MV-4-11 (cell line): ENCODE results near the gene SLC1A7.

Experiments used
- DNase-seq: peaks from one replicate; lab custom pipeline; 2025; lab: John Stamatoyannopoulos, UW

SLC1A7 gene

GRCh38 chr1:53075761-53076163 is 66.7 kb downstream of the SLC1A7 start:
- DNase-seq: no peak

GRCh38 chr1:53075206-53075605 is 67.2 kb downstream of the SLC1A7 start:
- DNase-seq: no peak

DNA sequence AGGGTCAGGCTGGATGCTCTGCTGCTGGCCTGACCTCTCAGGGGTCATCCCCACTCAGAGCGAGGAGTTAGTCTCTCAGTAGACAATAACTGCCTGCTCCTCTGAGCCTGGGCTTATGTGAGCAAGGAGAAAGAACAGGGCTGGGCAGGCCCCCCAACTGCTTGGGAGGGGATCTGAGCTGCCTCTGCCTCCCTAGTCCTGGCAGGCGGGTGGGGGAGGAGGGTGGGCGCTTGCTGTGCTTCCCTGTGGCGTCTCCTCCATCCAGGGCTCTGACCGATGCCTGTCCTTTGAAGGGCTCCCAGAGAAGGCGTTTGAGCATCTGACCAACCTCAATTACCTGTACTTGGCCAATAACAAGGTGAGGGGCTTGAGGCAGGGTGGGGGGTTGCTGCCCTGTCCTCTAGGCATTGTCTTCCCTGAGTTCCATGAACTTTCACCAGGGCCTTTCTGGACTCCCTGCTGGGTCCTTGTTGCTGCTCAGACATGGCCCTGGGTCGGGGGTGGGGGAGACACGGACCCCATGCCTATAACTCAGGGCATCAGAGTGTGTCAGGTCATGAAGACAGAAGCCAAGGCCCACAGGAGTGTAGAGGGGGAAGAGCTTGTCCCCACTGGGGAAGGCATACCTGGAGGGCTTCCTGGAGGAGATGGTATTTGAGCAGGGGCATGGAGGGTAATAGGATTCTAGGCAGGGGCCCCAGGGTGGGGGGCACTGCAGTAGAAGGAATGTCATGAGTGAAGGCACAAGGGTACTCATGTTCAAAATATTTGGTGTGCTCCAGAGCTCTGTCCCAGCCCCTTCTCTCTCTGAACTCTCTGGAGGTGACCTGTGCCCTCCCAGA is 67.9 kb downstream of the SLC1A7 start:
- DNase-seq: no peak

DNA sequence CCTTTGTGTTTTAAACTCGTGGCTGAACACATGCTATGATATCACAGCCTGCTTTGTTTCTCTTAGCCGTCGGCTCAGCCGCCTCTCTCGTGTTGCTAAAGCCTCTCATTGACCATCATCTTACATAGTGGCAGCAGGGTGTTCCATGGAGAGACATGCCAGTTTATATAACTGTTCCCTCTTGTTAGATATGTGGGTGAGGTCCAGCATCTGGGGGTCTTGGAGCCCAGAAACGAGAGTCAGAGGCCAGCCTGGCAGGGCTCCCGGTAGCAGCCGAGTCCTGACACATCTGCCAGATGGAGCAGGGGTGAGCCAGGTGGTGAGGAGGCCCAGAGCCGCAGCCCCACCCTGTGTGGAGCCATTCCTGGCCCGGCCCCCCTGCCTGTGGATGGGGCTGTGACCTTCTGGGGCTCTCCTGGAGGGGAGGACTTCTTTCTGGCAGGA is 68.5 kb downstream of the SLC1A7 start:
- DNase-seq: no peak

GRCh38 chr1:53073287-53073686 is 69.2 kb downstream of the SLC1A7 start:
- no peak for DNase-seq

DNA sequence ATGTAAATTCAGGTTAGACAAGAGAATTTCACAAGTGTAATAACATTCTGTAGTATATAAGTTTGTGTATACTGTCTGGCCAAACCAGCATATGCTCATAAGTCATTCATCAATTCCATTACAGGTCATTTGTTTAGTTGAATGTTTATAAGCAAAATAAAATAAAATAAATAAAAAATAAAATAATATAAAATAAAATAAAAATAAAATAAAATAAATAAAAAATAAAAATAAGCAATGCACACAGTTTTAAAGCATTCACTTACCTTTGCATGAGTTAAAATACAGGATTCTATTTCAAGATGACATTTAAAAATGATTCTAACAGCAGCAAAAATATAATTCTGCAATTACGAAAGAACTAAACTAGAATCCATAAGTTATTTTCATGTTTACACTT is 70.5 kb downstream of the SLC1A7 start:
- no peak for DNase-seq

DNA sequence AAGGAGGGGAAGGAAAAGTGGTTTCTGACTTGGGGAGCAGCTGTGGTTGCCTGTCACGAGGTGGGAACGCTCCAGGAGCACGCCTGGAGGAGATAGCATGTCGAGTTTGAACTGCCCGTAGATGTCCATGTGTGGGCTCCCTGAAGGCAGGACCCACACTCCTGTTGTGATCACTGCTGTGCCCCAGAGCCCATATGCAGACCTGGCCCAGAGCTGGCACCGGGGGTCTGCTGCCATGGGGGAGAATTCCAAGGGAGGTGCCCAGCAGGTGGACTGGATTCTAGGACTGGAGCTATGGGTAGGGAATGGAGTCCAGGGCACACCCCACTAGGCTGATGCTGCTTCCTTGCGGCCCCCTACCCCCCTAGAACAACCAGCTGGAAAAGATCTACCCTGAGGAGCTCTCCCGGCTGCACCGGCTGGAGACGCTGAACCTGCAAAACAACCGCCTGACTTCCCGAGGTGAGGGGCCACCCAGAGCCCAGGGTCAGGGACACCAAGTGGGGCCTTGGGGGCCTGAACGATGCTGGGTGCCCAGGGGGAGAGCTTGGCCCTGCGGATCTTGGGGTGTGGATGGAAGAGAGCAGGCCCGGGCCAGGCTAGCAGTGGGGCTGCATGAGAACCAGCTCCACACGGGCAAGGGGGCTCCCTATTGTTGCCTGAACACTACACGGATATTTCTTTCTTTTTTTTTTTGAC is 71.1 kb downstream of the SLC1A7 start:
- no peak for DNase-seq

GRCh38 chr1:53070621-53071020 is 71.8 kb downstream of the SLC1A7 start:
- DNase-seq: no peak

DNA sequence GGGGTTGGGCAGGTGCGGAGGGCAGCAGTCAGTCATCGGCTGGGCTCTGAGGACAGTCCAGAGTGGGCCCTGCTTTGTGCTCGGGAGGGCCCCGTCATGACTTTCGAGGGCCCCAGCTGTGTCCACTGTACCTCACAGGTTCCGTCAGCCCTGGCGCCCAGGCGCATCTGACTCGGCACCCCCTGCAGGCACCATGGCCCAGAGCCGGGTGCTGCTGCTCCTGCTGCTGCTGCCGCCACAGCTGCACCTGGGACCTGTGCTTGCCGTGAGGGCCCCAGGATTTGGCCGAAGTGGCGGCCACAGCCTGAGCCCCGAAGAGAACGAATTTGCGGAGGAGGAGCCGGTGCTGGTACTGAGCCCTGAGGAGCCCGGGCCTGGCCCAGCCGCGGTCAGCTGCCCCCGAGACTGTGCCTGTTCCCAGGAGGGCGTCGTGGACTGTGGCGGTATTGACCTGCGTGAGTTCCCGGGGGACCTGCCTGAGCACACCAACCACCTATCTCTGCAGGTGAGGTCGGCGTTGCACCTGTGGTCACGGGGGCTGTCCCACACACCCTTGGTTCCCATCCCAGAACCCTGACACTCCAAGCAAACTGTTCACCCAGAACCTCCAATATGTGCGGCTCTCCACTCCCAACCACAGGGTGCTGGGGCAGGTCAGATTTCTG is 72.6 kb downstream of the SLC1A7 start:
- DNase-seq: no peak

DNA sequence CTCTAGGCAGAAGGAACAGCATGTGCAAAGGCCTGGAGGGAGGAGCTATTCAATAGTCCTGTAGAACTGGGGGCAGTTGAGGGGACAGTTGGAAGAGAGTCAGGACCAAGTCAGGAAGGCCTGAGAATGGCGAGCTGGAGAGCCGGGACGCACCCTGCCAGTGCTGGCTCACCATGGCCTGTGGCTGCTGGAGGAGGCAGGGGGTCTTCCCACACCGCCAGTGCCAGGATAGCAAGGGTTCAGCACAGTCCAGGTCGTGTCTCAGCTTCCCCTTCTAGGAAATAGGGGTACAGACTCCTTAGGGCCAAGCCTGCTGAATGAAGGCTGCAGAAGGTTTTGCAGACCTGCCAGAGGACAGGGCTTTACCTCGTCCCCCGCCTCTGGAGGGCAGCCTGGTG is 73.2 kb downstream of the SLC1A7 start:
- no peak for DNase-seq

DNA sequence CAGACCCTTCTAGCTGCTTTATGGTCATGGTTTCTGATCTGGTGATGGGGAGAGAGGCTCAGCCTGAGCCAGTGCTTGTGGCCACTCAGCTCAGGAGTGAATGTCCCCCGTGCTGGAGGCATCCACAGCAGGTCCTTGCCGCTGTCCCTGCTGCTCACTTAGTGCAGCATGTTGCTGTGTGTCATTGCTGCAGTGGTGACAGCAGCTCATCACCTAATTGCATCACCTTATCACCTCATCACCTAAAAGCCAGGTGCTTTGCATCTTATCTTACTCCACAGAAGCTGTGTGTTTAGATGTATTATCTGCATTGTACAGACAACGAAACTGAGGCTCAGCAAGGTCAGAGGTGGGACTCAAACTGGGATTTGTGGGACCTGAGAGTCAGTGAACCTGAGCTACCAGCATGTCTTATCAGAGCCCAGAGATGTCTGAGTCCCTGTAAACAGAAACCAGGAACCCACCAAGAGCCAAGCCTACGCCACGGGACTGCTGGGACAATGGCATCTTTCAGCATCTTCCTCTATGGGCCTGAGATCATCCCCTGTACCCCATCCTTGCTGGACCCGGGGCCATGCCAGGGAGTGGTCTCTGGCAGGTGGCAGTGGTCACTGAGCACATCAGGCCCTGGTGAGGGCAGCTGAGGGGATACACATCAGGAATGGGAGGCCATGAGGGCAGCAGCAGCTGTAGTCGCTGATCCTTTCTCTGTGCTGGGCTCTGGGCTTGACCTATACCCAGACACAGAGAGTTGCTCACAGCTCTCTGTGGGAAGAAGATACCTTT is 73.9 kb downstream of the SLC1A7 start:
- no peak for DNase-seq

- no peak for DNase-seq
Observed at GRCh38 chr1:53067886-53068285, 74.6 kb downstream of the SLC1A7 start.

DNA sequence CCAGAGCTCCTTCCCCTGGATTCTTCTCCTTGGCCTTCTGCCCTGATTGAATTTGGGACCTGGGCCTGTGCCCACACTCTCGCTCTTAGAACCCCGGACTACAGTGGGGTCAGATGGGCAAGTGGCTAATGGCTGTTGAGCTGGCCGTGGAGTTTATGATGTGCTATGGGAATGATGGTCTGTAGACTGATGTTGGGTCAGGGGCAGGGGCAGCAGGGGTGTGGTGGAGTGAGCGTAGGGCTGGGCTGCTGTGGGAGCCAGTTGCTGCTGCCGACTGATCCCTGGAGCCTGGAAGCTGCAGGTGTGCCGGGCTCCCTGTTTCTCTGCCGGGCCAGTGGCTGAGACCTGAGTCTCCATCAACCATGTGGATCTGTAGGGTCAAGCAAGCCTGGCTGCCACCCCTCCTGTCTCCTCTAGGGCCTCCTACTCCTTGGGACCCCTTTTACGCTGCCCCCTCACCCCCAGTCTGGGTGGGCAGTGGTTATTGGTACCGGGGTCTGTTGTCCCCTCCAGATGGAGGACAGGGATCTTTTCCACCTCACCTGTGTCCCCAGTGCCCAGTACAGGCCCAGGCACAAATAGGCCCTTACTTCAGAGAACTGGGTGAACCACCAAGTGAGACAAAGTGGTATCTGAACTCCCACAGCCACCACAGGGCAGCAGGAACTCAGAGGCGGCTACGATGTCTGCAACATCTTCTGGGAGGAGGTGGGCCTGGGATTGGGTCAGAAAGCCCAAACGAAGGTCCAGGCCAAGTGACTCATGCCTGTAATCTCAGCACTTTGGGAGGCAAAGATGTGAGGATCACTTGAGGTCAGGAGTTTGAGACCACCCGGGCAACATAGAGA is 75.3 kb downstream of the SLC1A7 start:
- no peak for DNase-seq

DNA sequence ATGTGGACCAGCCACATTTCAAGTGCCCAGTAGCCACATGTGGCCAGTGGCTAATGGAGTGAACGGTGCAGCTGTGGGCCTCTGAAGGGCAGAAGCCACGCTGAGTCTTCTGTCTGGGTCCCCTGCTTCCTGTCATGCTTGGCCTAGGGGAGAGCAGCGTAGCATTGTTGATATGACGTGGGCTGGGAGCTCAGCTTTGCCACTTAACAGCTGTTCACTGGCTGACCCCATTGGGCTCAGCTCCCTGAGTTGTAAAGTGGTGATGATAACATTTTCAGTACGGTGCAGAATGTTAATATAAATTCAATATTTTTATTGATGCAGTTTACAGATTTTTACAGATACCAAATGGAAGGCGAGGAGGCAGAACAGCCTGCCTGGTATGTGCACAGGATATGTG is 76.0 kb downstream of the SLC1A7 start:
- DNase-seq: no peak

DNA sequence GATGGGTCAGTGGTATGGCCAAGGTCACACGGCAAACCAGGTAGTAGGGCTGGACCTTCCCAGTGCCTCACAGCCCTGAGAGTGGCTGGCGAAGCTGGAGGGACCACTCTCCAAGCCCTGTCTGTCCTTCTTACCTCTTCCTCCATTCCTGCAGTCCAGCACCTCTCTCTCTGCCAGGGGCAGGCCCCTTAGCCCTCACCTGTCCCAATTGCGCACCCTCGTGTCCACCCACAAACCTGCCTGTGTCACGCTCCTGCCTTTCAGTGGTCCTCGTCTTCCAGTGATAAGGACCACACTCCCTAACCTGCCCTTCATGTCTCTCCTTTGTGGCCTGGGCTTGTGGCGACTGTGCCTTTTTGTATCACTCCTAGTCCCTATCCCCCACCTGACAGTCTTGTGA is 77.0 kb downstream of the SLC1A7 start:
- no peak for DNase-seq

- DNase-seq: no peak
Observed at GRCh38 chr1:53063744-53064515, 78.5 kb downstream of the SLC1A7 start.

GRCh38 chr1:53062708-53063591 is 79.5 kb downstream of the SLC1A7 start:
- DNase-seq: no peak

DNA sequence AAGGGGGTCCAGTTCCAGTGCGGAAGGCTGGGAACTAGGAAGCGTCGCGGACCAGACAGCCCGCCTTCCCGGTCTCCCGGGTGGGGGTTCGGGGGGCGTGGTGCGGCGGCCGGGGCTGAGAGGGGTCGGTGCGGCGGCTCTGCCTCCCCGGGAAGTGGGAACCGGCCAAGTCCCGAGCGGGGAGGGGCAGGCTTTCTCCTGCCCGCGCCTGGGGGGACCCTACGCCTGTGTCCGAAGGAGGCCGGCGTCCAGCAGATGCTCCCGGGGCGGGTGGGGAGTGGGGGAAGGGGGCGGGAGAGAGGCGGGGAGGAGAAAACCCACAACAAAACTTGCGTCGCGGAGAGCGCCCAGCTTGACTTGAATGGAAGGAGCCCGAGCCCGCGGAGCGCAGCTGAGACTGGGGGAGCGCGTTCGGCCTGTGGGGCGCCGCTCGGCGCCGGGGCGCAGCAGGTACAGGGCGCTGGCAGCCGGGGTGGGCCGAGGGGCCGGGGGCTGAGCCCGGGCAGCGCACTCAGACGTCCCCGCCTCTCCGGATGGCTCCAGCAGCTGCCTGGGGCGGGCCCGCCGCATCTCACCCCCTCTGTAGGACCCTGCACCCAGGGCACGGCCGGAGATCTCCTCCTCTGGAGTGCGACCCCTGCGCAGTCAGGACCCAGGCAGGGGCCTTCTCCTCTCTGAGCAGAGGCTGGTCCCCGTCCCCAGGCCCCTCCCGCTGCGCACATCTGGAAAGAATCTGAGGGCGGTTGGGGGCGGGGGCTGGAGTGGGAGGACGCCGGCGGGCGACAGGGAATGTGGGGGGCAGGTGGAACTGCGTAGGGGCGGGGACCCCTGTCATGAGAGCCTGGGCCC is 80.4 kb downstream of the SLC1A7 start, which contains the start of gene PODN:
PODN (plus strand) TSS at position 355 of the 849 bp plus-strand sequence. CDS start 7,643 bp downstream, outside the sequence.
- DNase-seq: no peak
